Activated naive CD8-positive, alpha-beta T cell (primary cell): ENCODE measurements around the gene CLVS2.

Experiments used
- H3K27ac Mint-ChIP-seq: one replicate; pipeline ENCODE4 v1.8.0; 2021; ENCODE audit warnings: mixed read lengths
- H3K27me3 Mint-ChIP-seq: one replicate; pipeline ENCODE4 v1.8.0; 2021; ENCODE audit warnings: mixed read lengths
- H3K36me3 Mint-ChIP-seq: one replicate; pipeline ENCODE4 v1.8.0; 2021; ENCODE audit warnings: mixed read lengths
- H3K4me1 Mint-ChIP-seq: one replicate; pipeline ENCODE4 v1.8.0; 2021; ENCODE audit warnings: low read depth, mixed read lengths
- H3K4me3 Mint-ChIP-seq: one replicate; pipeline ENCODE4 v1.8.0; 2021; ENCODE audit warnings: mild to moderate bottlenecking, mixed read lengths
- H3K9me3 Mint-ChIP-seq: one replicate; pipeline ENCODE4 v1.8.0; 2021; ENCODE audit warnings: low read depth, mixed read lengths

Gene CLVS2

DNA sequence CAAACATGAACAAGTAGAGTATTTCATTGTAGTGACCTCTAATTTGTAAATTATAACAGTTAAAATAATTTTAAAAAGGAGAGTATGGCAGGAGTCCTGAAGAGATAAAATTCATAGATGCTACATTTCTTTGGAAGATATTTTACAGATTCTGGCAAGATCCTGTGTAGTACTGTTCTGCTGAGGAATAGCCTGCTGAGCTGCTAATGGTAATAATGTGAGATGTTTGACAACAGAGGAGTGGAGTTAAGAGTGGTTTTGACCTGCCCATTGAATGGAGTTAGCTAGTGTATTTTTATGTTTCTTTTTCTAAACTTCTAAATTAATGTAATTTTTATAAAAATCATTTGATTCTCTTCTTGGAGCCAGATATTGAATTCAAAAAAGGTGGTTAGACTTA is 11.8 kb downstream of the CLVS2 start:
- Mint-ChIP-seq H3K9me3 (peaks cover 6% of the 10 kb centered on the region), H3K4me3 (no peak overlapping the region), H3K36me3 (no peaks in the 10 kb centered on the region), H3K27ac (no peak overlapping the region), H3K4me1 (no peaks in the 10 kb centered on the region), H3K27me3 (no peaks in the 10 kb centered on the region)

DNA sequence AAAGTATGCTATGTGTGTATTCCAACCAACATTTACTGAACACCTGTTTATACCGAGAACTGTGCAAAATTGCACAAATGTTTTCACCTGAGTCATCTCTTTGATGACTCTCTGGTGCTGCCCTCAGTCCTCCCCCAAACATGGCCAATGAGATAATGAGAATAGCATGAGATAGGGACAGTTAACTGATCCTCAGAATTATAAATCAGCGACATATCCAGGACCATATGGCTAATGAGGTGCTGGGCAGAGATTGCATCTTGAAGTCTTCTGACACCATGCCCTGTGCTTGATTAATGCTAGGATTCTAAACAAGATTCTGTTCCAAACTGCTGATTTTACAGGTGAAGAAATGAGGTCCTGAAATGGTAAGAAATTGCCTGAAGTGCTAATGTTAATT is 13.0 kb downstream of the CLVS2 start:
- Mint-ChIP-seq H3K4me3 (no peak overlapping the region), H3K4me1 (no peaks in the 10 kb centered on the region), H3K27me3 (no peaks in the 10 kb centered on the region), H3K9me3 (peaks cover 6% of the 10 kb centered on the region), H3K36me3 (no peaks in the 10 kb centered on the region), H3K27ac (no peak overlapping the region)

DNA sequence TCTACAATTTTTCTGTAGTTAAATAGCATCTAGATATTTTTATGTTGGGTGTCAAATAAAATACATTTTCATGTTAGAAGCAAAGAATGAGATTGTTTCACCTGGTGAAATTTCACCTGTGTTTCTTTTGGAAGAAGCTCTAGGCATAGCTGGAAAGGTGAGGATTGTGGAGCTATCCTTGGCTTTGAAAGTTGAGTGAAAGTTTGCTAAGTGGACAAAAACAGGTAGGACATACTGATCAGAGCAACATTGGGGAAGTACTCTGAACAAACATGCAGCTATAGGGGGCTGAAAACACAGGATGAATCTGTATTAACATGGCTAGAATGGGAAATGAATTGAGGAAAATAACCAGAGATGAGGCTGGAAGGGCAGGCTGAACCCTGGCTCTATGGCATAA is 18.8 kb downstream of the CLVS2 start:
- H3K27ac Mint-ChIP-seq = no peak overlapping the region
- H3K27me3 Mint-ChIP-seq = no peaks in the 10 kb centered on the region
- H3K4me1 Mint-ChIP-seq = no peaks in the 10 kb centered on the region
- H3K36me3 Mint-ChIP-seq = no peaks in the 10 kb centered on the region
- H3K4me3 Mint-ChIP-seq = no peak overlapping the region
- H3K9me3 Mint-ChIP-seq = peaks cover 5% of the 10 kb centered on the region

GRCh38 chr6:123016431-123017103 is 20.5 kb downstream of the CLVS2 start:
- Mint-ChIP-seq H3K4me3 (no peak overlapping the region), H3K9me3 (peaks cover 5% of the 10 kb centered on the region), H3K36me3 (no peaks in the 10 kb centered on the region), H3K27me3 (no peaks in the 10 kb centered on the region), H3K27ac (no peak overlapping the region), H3K4me1 (no peaks in the 10 kb centered on the region)

DNA sequence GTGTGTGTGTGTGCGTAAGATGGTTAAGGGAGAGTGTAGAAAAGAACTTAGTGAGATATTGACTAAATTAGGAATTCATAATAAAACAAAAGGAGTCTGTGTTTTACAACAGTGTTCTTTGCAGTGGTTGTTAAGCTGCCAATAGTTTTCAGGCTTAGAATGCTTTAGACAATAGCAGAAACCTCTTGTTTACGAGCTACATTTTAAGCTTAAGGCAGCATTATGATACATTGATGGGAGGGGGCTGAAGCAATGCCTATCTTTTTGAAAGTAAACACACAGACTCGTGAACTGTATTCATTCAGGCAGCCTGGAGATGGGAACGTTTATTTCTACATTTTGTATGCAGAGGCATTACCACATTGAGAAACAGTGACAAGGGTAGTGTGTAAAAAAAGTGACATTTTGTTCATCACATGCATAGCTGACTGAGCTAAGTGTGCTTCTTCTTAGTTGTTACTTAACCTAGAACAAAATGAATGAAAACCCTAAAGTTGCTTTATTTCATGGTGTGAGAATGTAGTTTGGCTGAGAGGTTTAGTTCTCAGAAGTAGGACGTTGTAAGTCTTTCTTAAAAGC is 21.2 kb downstream of the CLVS2 start:
- H3K27me3 Mint-ChIP-seq = no peaks in the 10 kb centered on the region
- H3K36me3 Mint-ChIP-seq = no peaks in the 10 kb centered on the region
- H3K4me1 Mint-ChIP-seq = no peaks in the 10 kb centered on the region
- H3K27ac Mint-ChIP-seq = no peak overlapping the region
- peaks cover 5% of the 10 kb centered on the region for H3K9me3 Mint-ChIP-seq
- no peak overlapping the region for H3K4me3 Mint-ChIP-seq

DNA sequence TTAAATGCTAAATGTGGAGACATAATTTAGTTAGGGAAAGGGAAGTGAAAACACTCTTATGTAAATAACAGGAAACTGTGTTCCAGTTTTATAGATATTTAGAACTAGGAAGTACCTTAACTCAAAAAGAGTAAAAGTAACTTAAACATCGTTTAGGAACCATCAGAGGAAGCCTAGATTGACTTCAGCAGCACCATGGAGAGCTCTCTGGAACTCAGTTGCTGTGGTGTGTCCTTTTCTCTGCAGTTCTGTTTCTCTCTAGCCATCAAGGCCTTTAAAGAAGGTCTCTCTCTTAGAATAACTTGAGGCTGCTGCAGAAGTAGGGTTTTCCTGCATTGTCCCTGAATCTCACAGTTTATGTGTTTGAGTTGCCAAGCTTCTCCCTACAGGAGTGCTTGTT is 26.9 kb downstream of the CLVS2 start:
- Mint-ChIP-seq H3K27me3 (no peaks in the 10 kb centered on the region), H3K4me3 (no peak overlapping the region), H3K9me3 (no peaks in the 10 kb centered on the region), H3K4me1 (no peaks in the 10 kb centered on the region), H3K36me3 (no peaks in the 10 kb centered on the region), H3K27ac (no peak overlapping the region)

DNA sequence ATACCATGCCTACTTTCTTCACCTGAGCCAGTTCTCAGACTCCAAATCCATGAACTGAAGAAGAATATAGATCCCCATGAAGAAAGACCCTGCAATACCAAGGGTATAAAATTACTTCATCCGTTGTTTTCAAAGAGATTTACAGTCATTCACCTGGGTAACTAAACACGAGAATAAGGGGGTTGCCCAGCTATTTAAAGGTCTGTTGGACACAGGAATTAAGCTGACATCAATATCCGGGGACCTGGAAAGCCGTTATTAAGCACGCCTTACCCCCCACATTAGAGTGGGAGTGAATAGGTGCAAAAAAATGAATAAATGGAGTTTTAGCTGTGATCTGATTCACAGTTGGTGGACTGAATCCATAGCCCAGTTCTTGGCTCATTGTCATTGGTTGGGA is 28.9 kb downstream of the CLVS2 start:
- Mint-ChIP-seq H3K4me1 (no peaks in the 10 kb centered on the region), H3K36me3 (no peaks in the 10 kb centered on the region), H3K9me3 (peaks cover 6% of the 10 kb centered on the region), H3K27me3 (no peaks in the 10 kb centered on the region), H3K4me3 (no peak overlapping the region), H3K27ac (no peak overlapping the region)

DNA sequence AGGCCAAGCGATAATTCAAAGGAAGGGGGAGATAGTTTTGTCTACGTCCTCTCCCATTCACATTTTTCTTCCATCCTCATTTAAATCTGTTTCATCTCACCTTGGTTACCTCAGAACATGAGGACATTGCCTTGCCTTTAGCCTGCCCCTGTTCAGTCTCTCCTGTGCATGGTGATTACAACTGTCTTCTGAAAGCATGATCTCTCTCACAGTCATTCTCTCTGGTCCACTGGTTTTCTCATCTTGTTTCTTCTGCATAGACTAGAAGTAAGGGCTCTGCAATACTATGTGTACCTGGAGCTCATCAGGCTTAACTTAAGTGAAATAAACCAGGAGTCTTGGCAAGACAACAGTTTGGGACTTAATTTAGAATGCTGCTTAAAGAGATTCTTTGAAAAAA is 31.4 kb downstream of the CLVS2 start:
- no peak overlapping the region for H3K4me3 Mint-ChIP-seq
- no peaks in the 10 kb centered on the region for H3K36me3 Mint-ChIP-seq
- H3K4me1 Mint-ChIP-seq = no peaks in the 10 kb centered on the region
- no peaks in the 10 kb centered on the region for H3K27me3 Mint-ChIP-seq
- no peak overlapping the region for H3K27ac Mint-ChIP-seq
- peaks cover 6% of the 10 kb centered on the region for H3K9me3 Mint-ChIP-seq

GRCh38 chr6:123028263-123028662 is 32.2 kb downstream of the CLVS2 start:
- H3K4me1 Mint-ChIP-seq = no peaks in the 10 kb centered on the region
- H3K27ac Mint-ChIP-seq = no peak overlapping the region
- no peaks in the 10 kb centered on the region for H3K36me3 Mint-ChIP-seq
- H3K27me3 Mint-ChIP-seq = no peaks in the 10 kb centered on the region
- peaks cover 6% of the 10 kb centered on the region for H3K9me3 Mint-ChIP-seq
- no peak overlapping the region for H3K4me3 Mint-ChIP-seq

GRCh38 chr6:123030282-123030681 is 34.2 kb downstream of the CLVS2 start:
- Mint-ChIP-seq H3K9me3 (peaks cover 6% of the 10 kb centered on the region), H3K4me1 (no peaks in the 10 kb centered on the region), H3K36me3 (no peaks in the 10 kb centered on the region), H3K27me3 (no peaks in the 10 kb centered on the region), H3K4me3 (no peak overlapping the region), H3K27ac (no peak overlapping the region)

DNA sequence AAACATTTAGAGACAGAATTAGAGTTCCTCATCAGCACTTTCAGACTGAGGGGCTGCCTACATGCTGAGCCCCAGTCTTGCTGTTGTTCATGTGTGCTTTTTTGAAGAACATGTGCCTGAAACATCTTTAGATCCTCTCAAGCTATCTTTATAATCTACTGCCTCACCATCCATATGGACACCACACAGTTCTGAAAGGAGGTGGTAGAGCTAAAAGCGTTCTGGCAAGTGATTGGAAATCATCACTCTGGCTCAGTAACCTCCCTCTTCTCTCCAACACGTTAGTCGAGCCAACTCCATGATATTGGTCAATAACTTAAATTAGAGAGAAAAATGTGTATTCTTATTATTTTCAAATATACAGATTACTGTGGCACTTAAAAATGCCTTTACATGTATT is 40.6 kb downstream of the CLVS2 start:
- no peaks in the 10 kb centered on the region for H3K9me3 Mint-ChIP-seq
- H3K4me1 Mint-ChIP-seq = no peaks in the 10 kb centered on the region
- no peaks in the 10 kb centered on the region for H3K36me3 Mint-ChIP-seq
- no peak overlapping the region for H3K4me3 Mint-ChIP-seq
- H3K27ac Mint-ChIP-seq = no peak overlapping the region
- H3K27me3 Mint-ChIP-seq = no peaks in the 10 kb centered on the region

DNA sequence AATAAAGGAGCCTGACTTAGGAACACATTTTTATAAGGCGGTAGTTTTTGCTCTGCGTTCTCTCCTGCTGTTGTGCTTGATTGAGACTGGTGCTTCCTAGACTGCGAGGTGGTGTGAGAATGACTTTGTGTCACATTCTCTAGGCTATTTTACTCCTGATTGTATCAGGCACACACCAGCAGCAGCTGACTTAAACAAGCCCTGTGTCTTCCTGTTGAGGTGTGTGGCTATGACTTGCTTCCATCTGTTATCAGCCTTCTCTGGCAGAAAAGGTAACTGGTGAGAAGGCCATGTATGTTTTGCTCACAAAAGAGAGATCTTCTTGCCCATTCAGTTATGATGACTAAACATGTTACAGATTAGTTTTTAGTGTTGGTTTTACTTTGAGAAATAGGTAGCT is 43.4 kb downstream of the CLVS2 start:
- Mint-ChIP-seq H3K4me3 (no peak overlapping the region), H3K27ac (no peak overlapping the region), H3K36me3 (no peaks in the 10 kb centered on the region), H3K9me3 (no peaks in the 10 kb centered on the region), H3K27me3 (no peaks in the 10 kb centered on the region), H3K4me1 (no peaks in the 10 kb centered on the region)

- Mint-ChIP-seq H3K4me3 (no peak overlapping the region), H3K27me3 (no peaks in the 10 kb centered on the region), H3K27ac (no peak overlapping the region), H3K4me1 (no peaks in the 10 kb centered on the region), H3K36me3 (no peaks in the 10 kb centered on the region), H3K9me3 (no peaks in the 10 kb centered on the region)
Observed at GRCh38 chr6:123042401-123042800, 46.4 kb downstream of the CLVS2 start.

DNA sequence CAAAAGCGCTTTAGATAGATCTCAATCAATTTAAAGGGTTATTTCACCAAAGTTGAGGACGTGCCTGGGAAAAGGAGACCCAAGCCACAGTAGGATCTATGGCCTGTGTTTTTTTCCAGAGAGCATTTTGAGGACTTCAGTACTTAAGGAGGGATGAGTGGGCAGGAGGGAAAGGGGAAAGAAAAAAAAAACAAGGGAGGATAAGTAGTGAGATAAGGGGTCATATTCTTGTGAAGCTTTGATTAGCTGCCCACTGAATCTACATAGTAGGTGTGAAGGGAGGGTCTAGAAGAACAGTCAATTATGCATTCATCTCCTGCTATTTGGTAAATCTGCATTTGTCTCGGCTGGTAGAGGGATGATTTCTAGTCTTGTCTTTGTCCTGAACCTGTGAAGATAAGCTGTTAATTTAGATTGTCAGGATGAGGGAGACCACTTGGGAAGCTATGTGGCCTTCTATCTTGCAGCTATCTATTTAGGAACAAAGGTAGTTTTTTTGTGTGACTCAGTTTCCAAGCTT is 48.4 kb downstream of the CLVS2 start:
- no peaks in the 10 kb centered on the region for H3K4me1 Mint-ChIP-seq
- no peak overlapping the region for H3K4me3 Mint-ChIP-seq

DNA sequence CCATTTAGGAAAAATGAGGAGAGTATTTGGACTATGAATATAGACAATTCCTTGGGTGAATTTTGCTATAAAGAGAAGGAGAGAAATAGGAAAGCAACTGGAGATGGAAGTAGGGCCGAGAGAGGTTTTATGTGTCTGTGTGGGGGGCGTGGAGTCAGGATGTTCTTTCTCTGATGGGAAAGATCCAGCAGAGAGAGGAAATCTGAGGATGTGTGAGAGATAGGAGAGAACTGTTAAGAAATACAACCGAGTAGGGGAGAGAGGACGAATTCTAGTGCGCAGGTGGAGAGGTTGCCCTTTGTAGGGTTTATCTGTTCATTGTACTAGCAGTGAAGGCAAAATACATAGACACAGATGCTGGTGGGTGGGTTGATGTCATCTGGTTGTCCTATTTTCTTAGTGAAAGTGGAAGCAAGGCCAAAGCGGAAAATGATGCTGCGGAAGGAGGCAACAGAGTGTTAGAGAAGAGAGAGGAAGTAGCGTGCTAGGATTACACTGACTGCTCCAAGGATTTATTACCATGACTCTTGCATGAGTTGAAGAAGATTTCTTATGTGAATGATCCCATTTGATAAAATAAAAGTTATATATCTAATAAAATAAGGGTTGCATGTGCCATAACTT is 57.7 kb downstream of the CLVS2 start:
- Mint-ChIP-seq H3K4me3 (no peak overlapping the region), H3K27ac (no peak overlapping the region), H3K36me3 (no peaks in the 10 kb centered on the region), H3K4me1 (no peaks in the 10 kb centered on the region), H3K9me3 (no peaks in the 10 kb centered on the region), H3K27me3 (no peaks in the 10 kb centered on the region)

More for the DNA sequence above, 48.4 kb downstream of the CLVS2 start:
- no peaks in the 10 kb centered on the region for H3K27me3 Mint-ChIP-seq
- no peaks in the 10 kb centered on the region for H3K9me3 Mint-ChIP-seq
- H3K36me3 Mint-ChIP-seq = no peaks in the 10 kb centered on the region
- H3K27ac Mint-ChIP-seq = no peak overlapping the region

GRCh38 chr6:123055256-123055655 is 59.2 kb downstream of the CLVS2 start:
- no peaks in the 10 kb centered on the region for H3K36me3 Mint-ChIP-seq
- H3K27me3 Mint-ChIP-seq = no peaks in the 10 kb centered on the region

More at GRCh38 chr6:123055256-123055655, 59.2 kb downstream of the CLVS2 start:
- H3K4me3 Mint-ChIP-seq = no peak overlapping the region
- no peaks in the 10 kb centered on the region for H3K4me1 Mint-ChIP-seq
- no peak overlapping the region for H3K27ac Mint-ChIP-seq
- no peaks in the 10 kb centered on the region for H3K9me3 Mint-ChIP-seq
